DMS53 treated with DMSO at 0.1 percent for 48 hours (cell line): ENCODE measurements around the gene SURF6.
"Not testable (repeated sequence)": the region's sequence is repeated elsewhere in the genome, so short reads cannot be mapped to it uniquely, and the experiment has no call there.

ENCODE experiments used
- DNase-seq: peaks from one replicate; lab custom pipeline; 2025; ENCODE audit not compliant: unreplicated experiment; lab: John Stamatoyannopoulos, UW

Gene SURF6

DNA sequence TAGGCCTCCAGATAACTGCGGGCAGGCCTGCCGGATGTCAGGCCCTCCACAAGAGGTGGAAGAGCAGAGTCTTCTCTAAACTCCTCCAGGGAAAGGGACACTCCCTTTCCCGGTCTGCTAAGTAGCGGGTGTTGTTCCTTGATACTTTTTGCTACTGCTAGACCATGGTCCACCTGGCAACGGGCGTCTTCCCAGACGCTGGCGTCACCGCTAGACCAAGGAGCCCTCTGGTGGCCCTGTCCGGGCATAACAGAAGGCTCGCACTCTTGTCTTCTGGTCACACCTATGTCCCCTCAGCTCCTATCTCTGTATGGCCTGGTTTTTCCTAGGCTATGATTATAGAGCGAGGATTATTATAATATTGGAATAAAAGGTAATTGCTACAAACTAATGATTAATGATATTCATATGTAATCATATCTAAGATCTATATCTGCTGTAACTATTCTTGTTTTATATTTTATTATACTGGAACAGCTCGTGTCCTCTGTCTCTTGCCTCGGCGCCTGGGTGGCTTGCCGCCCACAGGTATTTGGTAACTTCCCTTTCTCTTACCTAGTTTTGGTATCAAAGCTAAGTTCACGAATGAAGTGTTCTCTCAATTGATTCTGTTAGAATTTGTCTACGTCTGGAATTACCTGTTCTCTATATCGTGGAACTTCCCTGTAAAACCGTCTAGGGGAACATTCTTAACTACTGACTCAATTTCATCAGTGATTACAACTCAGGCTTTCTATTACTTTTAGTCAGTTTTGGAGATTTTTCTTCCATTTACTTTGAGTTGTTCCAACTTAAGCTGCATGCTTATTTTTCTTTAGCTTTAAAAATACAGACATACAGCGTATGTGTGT is 6.5 kb downstream of the SURF6 start:
- DNase-seq, result peak; percentile 32

DNA sequence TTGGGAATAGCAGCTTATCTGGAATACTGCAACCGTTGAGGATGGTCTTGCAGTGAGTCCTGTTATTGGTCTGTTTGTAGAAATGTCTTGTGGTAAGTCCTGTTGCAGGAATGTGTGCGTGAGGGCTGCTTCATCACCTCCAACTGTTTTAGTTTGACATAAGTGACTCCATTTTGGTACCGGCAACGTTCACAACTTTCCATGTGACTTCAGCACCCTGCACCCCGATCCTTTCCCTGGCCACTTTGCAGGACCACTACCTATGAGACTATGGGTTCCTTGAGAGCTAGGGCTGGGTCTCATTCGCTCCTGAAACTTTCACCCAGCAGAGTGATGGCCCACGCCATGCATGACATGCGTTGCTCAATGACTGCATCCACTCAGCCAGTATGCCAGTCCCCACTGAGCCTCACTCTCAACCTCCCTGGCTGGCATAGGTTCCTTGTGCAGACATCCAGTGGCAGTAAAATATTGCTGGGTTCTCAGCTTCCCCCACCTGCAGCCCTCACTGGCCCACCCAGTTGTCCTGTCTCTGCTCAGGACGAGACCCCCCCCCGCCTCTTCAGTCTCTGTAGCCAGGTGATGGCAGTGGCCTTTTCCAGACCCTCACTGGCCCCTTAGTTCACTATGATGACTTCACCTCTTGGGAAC is 8.0 kb downstream of the SURF6 start:
- DNase-seq, result no peak

DNA sequence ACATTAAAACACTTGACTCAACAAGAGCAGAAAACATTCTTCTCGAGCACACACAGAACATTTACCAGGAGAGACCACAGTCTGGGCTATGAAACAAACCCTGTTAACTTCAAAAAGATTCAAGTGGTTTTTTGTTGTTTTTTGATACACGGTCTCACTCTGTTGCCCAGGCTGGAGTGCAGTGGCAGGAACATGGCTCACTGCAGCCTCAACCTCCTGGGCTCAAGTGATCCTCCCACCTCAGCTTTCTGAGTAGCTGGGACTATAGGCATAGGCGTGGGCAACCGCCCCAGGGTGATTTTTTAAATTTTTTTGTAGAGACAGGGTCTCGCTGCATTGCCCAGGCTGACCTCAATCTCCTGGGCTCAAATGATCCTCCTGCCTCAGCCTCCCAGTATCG is 9.0 kb downstream of the SURF6 start:
- not testable (repeated sequence) for DNase-seq

GRCh38 chr9:133323991-133324703 is 11.8 kb downstream of the SURF6 start:
- DNase-seq, result no peak

DNA sequence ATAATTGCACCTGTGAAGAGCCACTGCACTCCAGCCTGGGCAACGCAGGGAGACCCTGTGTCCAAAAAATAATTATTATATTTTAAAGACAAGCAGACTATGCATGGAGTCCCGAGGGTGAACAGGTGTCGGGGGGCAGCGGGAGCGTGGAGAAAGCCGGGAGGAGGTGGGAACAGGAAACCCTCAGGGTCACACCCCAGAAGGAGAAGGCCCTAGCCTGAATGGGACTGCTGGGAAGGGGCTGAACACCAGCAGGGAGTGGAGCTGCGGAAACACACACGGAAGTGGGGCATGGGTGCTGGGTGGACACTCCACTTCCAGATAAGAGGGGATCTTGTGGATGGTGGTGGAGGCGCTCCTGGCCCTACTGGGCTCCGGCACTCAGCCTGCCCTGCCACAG is 12.8 kb downstream of the SURF6 start:
- DNase-seq, result no peak

GRCh38 chr9:133322701-133323100 is 13.3 kb downstream of the SURF6 start:
- no peak for DNase-seq

DNA sequence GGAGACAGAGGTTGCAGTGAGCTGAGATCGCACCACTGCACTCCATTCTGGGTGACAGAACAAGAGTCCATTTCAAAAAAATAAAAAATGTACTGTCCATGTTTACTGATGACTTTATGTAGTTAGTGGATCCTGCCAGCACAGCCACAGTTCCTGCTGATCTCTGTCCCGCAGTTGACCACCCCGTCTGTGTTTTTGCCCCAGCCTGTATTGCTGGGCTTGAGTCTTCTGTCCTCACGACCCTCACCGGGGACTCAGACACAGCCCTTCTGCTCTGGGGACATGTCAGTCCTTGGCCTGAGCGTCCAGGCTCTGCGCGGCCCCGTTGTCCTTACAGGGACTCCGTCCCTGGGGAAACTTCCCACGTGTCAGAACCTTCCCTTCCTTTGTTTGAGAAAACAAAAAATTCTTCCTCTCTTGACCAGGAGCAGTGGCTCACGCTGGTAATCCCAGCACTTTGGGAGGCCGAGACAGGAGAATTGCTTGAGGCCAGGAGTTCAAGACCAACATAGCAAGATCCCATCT is 14.5 kb downstream of the SURF6 start:
- DNase-seq, result no peak

- no peak for DNase-seq
Measured at GRCh38 chr9:133320421-133320881, 15.5 kb downstream of the SURF6 start.

GRCh38 chr9:133317551-133317950 is 18.4 kb downstream of the SURF6 start:
- DNase-seq, result not testable (repeated sequence)

DNA sequence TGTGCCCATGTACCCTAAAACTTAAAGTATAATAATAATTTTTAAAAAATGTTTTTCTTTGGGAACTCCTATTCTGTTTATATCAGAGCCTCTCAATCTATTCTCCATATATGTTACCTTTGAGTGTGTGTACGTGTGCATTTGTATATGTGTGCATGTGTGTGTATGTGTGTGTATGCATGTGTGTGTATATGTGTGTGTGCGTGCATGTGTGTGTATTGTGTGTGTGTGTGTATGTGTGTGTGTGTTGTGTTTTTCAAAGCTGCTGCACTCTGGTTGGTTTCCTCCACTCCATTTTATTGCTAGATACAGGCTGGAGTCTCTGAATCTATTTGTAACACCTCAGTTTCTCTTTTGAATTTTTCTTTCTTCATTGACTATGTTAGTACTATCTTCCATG is 20.0 kb downstream of the SURF6 start:
- no peak for DNase-seq

- DNase-seq, result no peak
Measured at GRCh38 chr9:133309608-133310007, 26.4 kb downstream of the SURF6 start.

DNA sequence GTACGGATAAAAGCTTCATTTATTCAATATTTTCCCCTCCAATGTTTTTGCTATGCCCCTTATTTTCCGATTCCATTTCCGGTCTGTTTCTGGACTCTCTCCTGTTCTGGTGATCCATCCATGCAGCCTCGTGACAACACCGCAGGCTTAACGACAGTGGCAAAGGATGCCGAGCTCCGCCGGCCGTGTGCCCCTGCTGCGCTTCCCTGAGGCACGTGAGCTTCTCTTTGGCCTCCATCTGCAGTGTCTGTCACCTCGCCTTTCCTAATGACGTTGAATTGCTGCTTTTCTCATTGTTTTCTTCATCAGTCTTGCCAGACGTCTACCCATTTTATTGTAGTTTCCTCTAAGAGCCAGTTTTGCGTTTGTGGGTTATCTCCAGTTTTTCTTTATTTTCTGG is 28.7 kb downstream of the SURF6 start:
- no peak for DNase-seq

- DNase-seq, result no peak
Measured at GRCh38 chr9:133306242-133307204, 29.5 kb downstream of the SURF6 start.

GRCh38 chr9:133305731-133306130 is 30.3 kb downstream of the SURF6 start:
- DNase-seq, result no peak

- no peak for DNase-seq
Measured at GRCh38 chr9:133304477-133305377, 31.3 kb downstream of the SURF6 start.

DNA sequence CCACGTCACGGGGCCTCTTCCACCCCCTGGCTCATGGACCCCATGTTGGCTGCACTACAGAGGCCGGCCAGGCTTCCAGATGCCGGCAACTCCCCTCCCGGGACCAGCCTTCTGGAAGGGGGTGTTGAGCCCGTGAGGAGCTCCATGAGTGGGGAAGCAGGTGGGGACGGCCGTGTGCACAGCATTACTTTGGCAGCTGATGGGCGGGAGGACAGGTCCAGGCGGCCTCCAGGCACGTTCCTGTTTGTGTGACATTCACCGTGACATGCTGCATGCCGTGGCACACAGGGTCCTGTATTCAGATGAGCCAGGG is 31.9 kb downstream of the SURF6 start:
- DNase-seq, result no peak

DNA sequence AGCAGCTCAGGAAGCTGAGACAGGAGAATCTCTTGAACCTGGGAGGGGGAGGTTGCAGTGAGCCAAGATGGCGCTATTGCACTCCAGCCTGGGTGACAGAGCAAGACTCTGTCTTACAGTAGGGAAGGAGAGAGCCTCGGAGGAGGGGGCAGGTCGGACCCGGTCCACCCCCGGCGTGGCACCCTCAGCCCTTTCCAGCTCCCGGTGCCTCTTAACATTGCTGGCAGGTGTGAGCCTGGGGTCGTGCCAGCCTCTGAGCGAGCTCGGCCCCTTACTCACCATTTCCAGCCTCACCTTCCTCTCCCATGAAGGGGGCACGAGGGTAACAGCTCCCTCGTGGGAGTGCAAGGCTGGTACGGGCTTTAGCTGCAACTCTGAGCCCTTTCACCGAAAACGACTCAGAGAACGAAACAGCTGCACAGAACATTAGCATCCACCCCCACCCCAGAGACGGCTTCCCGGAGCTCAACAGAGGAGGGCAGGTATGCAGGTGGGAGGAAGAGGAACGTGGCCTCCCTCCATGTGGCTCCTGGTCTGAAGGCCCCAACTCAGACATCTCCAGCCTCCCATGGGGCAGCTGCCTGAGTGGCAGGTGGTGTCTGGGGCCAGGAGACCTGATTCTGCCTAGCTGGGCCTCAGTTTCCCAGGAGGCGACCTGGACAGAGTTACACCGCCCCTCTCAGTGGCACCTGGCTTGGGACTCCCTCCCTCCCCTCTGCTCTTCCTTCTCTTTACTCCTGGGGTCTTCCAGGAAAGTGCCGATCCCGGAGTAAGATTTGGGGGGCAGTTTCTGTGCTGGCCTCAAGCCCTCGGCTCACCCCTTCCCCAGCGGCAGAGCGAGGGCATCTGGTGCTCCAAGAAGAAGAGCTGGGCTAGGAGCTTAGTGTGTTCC is 32.5 kb downstream of the SURF6 start:
- DNase-seq, result no peak
